Testis (tissue), 2 donors: ENCODE measurements around the gene FBXW7.
"Not testable (repeated sequence)": the region's sequence is repeated elsewhere in the genome, so short reads cannot be mapped to it uniquely, and the experiment has no call there.

Experiments used
- POLR2A ChIP-seq: fragments of 450-650 bp; IDR thresholded peaks from one replicate; pipeline ENCODE4 v1.6.1; 2017; ENCODE audit warnings: antibody characterized with exemption, mild to moderate bottlenecking, moderate library complexity
- TF ChIP-seq, protein P1 (sequence below), 3 experiments: fragments of 450-650 bp in 2 of 3; fragments of 200-600 bp in 1 of 3; sonication (generic) in 1 of 3; IDR thresholded peaks; one replicate each; pipeline ENCODE4 v1.5.1; 2016 to 2019; ENCODE audit warnings: antibody characterized with exemption in 3 of 3, mild to moderate bottlenecking in 2 of 3, moderate library complexity in 1 of 3

DNA sequence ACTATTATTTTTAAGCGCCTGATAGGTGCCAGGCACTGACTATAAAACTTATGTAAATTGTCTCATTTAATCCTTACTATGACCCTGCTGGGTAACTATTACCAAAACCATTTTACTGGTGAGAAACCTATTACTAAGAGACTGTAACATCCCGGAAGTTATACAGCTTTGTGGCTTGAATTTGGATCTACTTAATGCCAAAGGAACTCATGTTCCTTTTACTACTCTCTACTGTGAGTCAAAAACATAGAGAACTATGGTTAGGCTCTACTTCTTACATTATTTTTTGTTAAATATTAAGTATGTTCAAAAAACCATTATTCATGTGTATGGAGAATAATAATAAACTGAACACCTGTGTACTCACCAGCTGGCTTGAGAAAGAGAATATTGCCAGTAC, 14.8 kb upstream of the FBXW7 start:
- TF ChIP-seq, protein P1, sequence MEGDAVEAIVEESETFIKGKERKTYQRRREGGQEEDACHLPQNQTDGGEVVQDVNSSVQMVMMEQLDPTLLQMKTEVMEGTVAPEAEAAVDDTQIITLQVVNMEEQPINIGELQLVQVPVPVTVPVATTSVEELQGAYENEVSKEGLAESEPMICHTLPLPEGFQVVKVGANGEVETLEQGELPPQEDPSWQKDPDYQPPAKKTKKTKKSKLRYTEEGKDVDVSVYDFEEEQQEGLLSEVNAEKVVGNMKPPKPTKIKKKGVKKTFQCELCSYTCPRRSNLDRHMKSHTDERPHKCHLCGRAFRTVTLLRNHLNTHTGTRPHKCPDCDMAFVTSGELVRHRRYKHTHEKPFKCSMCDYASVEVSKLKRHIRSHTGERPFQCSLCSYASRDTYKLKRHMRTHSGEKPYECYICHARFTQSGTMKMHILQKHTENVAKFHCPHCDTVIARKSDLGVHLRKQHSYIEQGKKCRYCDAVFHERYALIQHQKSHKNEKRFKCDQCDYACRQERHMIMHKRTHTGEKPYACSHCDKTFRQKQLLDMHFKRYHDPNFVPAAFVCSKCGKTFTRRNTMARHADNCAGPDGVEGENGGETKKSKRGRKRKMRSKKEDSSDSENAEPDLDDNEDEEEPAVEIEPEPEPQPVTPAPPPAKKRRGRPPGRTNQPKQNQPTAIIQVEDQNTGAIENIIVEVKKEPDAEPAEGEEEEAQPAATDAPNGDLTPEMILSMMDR (IDR thresholded peaks at IDR 0.05) = not testable (repeated sequence)
- TF ChIP-seq POLR2A = not testable (repeated sequence)
